GM19023 (cell line): ENCODE measurements around the gene RALY.

Experiments
- ATAC-seq: cut with Tn5 transposase; IDR thresholded peaks from one replicate; pipeline ENCODE4 v1.9.1; 2021; ENCODE audit warnings: mild to moderate bottlenecking, moderate library complexity; ENCODE audit not compliant: unreplicated experiment

The RALY gene

DNA sequence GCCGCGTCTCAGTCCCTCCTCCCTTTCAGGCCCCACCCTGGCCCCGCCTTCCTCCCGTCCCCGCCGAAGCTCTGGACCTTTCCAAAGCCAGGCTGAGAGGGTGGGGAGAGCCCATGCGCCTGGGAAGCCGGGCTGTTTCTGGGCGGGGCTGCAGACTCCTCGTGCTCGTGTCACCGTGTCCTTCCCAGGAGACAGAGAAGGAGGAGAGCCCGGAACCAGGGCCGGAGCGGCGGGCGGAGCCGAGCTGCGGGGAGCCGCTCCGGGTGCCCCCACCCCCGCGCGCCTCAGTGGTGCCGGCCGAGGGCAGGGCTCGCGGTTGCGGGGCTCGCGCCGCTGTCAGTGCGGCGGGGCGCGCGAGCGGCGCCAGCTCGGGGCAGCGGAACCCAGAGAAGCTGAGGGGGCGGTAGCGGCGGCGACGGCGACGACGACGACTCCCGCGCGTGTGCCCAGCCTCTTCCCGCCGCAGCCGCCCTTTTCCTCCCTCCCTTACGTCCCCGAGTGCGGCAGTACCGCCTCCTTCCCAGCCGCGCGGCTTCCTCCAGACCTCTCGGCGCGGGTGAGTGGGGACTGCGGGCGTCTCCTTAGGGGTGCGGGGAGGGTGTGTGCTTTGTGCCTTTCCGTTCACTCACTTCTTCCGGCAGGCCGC is at the start of gene RALY:
Gene RALY (plus strand): TSS at position 336 of the 646 bp plus-strand sequence. CDS start 78,164 bp downstream, outside the sequence.
- ATAC-seq, result peak; percentile 73

DNA sequence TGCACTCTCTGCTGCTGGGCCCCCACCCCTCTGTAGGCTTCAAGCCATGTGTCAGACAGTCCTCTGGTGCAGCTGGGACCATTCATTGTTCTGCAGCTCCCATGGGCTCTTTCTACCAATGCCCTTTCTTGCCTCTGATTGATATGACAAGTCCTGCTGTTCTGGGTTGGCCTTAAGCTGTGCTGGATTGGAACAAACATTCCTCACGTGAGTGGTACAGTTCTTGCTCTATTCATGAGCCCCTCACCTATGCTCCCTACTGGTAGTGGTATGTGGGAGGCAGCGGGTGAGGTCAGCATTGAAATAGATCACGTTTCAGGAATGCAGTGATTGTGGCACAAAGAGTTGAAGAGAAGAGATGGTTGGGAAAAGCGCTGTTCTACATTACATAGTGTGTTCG is 48.8 kb upstream of the RALY start:
- ATAC-seq, result no peak

DNA sequence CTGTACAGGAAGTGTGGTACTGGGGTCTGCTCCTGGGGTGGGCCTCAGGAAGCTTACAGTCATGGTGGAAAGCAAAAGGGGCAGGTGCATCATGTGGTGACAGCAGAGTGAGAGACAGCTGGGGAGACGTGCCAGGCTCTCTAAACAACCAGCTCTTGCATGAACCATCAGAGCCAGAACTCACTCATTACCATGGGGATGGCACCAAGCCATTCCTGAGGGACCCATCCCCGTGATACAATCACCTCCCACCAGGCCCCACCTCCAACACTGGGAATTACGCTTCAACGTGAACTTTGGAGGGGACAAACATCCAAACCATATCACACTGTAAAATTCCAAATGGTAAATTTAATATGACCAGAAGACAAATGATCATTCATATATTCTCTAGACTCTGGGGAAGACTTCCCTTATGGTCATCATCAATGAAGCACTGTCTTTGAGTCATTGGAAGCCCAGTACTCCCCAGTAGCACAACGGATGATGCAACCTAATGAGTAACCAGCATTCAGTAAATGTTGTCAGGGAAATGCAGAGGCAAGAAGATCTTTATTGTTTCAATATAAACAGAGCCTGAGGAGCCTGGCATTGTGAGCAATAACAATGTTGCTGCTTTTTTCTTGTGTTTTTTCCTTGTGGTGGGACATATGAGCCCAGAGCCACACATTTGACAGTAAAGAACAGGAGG is 48.2 kb upstream of the RALY start:
- ATAC-seq, result no peak

GRCh38 chr20:33947709-33948295 is 45.9 kb upstream of the RALY start:
- ATAC-seq, result no peak

DNA sequence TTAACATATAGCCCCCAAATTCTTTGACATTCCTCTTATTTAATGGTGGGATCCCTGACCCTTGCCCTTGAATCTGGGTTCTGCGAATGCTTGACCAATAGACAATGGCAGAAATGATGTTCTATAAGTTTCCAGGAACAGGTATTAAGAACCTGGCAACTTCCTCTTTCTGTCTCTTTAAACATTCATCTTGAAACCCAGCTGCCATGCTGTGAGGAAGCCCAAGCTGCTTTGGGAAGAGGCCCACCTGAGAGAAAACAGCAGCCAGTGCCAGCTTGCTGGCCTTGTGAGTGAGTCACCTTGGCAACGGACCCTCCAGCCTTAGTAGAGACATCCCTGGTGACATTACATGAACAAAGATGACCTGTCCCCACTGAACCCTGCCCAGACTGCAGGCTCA is 45.2 kb upstream of the RALY start:
- no peak for ATAC-seq

GRCh38 chr20:33951171-33951570 is 42.5 kb upstream of the RALY start:
- ATAC-seq, result no peak

- ATAC-seq, result no peak
Measured at GRCh38 chr20:33954504-33954903, 39.2 kb upstream of the RALY start.

DNA sequence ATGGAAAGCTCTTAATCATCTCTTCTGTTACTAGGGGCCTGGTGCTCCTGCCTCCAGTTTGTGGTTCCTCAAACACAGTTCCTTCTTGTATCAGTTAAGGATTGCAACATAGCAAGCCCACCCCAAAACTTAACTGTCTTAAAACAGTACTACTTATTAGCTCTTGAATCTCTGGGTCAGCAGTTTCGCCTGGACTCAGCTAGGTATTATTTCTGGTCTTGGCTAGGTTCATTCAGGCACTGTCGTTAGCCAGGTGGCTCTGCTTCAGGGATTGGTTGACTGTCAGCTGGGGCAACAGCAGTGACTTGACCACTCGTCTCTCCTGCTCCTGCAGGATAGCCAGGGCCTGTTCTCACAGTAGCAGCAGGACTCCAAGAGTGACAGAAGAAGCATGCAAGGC is 30.0 kb upstream of the RALY start:
- ATAC-seq, result no peak

- no peak for ATAC-seq
Measured at GRCh38 chr20:33964441-33964840, 29.3 kb upstream of the RALY start.

DNA sequence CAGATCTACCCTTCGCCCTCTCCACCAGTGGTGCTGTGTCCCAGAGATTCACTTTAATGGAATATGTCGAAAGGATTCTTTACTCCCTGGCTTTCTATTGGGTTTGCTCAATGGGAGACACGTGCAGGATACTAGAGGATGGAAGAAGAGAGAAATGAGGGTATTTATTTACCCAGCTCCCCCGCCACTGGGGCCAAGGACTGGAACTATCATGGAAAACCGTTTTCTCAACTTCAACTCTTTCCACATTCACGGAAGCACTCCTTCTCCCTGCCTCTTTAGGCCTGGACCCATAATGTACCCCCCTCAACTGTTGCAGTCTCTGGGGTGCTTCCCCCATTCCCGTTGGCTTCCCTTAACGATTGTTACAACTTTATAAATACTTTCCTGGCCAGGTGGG is 26.6 kb upstream of the RALY start:
- ATAC-seq, result no peak

DNA sequence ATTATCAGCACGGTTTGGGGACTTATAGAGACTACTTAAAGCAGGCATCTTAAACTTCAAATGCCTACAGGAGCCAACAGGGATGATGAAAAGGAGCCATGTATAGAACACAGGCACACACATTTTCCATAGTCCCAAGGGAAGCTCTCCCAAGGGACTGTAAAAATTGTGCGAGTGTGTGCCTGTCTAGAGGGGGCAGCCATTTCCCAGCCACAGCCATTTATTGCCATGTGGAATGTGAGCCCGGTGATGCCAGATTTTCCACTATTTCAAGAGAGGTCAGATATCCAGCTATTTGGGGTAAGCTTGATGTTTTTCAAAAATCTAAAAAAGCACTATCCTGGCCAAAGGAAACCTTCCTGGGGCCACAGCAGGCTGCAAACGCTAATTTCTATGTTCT is 24.1 kb upstream of the RALY start:
- ATAC-seq, result no peak

DNA sequence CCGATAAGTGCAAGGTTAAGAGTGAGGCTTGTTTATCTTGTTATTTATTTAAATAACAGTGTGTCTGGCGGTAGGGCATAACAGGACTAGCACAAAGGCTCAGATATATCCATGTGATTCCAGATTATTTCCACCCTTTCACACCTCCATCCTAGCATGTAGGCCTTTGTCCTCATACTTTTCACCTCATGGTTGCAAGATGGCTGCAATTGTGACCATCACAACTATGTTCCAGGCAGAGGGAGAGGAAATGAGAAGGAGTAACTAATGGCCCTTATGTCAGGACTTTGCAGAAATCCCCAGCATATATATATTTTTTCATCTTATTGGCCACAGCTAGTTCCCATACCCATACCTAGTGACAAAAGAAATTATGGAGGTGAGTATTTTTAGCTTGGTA is 23.5 kb upstream of the RALY start:
- no peak for ATAC-seq

DNA sequence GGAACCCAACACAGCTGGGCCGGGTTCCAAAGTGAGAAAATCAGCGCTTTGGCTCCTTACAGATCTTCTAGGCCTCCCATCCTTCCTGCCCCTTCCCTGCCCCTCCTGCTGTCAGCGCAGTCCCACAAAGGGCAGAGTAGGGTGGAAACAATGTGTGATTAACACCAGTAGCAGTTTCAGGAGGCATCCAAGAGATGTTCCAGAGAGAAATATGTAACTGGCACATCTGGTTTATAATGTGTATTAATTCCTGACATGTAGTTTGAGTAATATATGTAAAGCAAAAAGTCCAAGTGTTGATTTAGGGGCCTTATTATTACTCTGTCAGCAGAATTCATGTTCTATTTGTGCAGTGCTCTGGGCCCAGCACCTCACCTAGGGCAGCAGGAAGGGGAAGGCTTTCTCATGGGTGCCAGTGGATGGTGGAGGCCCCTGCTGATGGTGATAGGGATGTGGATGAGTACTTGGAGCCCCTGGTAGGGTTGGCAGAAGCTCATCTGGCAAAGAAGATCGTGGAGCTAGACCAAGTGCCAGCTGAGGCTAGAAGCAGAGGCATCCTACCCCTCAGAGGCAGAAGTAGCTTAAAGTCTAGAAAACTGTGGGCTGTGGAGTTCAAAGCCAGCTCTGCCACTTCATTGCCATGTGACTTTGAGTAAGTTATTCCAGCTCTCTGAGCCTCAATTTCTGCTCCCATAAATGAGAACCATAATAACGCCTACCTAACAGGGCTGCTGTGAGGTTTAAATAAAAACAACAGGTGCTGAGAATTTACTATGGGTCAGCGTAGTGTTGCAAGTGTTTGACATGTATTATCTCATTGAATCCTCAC is 22.4 kb upstream of the RALY start:
- ATAC-seq, result no peak

GRCh38 chr20:33976959-33977358 is 16.8 kb upstream of the RALY start:
- no peak for ATAC-seq

DNA sequence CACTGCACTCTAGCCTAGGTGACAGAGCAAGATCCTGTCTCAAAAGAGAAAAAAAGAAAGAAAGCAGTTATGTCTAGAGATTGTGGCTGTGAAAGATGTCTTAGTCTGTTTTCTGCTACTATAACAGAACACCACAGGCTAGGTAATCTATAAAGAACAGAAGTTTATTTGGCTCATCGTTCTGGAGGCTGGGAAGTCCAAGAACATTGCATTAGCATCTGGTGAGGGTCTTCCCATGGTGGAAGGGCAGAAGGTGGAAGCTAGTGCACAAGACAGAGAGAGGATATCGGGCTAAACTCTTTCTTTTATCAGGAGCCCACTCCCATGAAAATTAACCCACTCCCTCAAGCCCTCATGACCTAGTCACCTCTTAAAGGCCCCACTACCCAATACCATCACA is 16.2 kb upstream of the RALY start:
- ATAC-seq, result no peak

DNA sequence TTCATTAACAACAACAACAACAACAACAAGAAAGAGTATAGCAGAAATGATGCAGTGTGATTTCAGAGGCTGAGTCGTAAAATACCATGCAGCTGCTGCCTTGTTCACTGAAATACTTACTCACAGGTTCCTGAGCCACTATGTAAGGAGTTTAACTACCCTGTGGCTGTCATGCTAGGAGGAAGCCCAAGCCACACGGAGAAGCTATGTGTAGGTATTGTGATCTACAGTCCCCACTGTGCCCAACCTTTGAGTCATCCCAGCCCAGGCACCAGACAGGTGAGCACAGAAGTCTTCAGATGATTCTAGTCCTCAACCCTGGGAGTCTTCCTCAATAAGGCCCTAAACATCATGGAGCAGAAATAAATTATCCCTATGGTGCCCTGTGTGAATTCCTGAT is 14.6 kb upstream of the RALY start:
- ATAC-seq, result no peak

DNA sequence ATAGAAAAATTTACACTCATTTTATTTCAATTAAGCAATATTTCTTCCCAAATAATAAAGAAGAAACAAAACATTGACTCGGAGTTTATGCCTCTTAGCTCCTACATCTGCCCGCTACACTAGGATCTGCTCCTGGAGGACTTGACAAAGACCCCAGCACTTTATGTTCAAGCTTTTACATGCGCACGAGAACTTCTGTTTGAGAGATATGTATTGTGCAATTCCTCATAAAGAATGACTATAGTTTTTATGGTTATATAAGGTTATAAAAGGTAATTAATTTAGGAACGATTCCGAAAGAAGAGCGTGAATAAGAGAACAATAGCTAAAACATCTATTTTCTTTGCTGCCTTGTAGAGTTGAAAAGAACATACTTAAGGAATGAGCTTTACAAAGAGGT is 12.4 kb upstream of the RALY start:
- ATAC-seq, result no peak

DNA sequence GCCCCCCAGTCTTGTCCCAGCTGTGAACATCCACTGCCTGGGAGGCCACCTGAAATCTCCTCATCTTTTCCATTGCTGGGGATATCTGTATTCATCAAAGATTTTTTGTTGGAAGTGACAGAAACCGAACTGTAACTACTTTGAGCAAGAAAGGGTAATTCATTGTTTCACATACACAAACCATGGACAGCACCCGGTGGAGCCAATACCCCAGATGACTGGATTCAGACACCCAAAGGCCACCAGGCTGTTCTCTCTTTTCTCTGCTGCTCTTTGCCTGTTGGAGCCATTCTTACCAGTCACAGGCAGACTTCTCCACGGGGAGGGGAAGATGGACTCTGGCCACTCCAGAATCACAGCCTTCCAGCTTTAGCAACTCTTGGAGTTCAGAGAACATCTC is 11.7 kb upstream of the RALY start:
- ATAC-seq, result no peak

DNA sequence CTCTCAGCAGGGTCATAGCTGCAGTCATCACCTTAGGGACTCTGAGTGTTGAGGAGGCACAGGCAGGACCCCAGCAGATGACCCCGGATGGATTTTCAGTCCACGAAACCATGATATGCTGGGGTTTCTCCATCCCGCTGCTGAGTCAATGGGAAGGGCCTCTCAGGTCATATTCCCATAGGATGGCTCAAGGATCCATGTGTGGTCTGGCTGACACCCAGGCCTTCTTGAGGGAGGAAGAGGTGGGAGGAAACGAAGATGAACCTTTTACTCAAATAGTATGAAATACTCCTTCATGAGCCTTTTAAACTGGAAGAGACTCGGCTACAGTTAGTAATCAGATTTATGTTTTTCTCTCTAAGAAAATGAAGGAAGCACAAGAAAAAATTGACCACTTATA is 10.3 kb upstream of the RALY start:
- ATAC-seq, result no peak

GRCh38 chr20:33984182-33984719 is 9.5 kb upstream of the RALY start:
- ATAC-seq, result no peak

DNA sequence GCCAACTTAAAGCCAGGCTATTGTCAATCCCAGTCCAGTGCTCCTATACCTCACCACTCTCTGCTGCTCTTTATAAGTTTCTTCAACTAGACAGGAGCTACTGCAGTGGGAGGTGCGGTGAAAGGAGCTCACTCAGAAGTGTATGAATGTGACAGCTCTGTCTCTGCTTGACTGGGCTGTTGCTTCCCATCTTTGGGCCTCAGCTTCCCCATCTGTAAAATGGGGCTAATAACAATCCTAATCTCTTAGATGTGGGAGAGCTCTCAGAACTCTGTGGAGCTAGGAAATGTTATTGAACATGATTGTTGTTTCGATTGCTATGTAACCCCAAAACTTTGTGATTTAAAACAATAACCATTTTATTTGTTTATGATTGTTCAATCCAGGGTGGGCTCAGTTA is 8.4 kb upstream of the RALY start:
- ATAC-seq, result no peak
